Measurements from ENCODE around the gene NLGN3.

NLGN3 gene

GRCh38 chrX:71144651-71145050 lies at the start of gene NLGN3:
Gene NLGN3, plus strand, starts transcription at chrX:71144841. Its CDS starts 2,909 bp downstream, at chrX:71147750.
- no peak for DNase-seq

- DNase-seq: no peak
Measured at GRCh38 chrX:71095033-71095432, 49.6 kb upstream of the NLGN3 start.

GRCh38 chrX:71095555-71095980 lies 49.1 kb upstream of the NLGN3 start, which contains the start of gene FOXO4:
Gene FOXO4, plus strand, starts transcription at chrX:71095851. Its CDS starts 678 bp downstream, at chrX:71096529.
- DNase-seq: peak; percentile 95

- no peak for DNase-seq
Measured at GRCh38 chrX:71095981-71096759, 48.5 kb upstream of the NLGN3 start.

- no peak for DNase-seq
Measured at GRCh38 chrX:71096760-71097032, 47.9 kb upstream of the NLGN3 start.

- peak; percentile 91 for DNase-seq
Measured at GRCh38 chrX:71098302-71098701, 46.3 kb upstream of the NLGN3 start.

GRCh38 chrX:71098951-71099506 lies 45.6 kb upstream of the NLGN3 start:
- DNase-seq: no peak

GRCh38 chrX:71099736-71100135 lies 44.9 kb upstream of the NLGN3 start:
- no peak for DNase-seq

GRCh38 chrX:71100581-71101505 lies 43.8 kb upstream of the NLGN3 start:
- DNase-seq: no peak

- no peak for DNase-seq
Measured at GRCh38 chrX:71102292-71102691, 42.3 kb upstream of the NLGN3 start.

- peak; percentile 79 for DNase-seq
Measured at GRCh38 chrX:71103110-71103983, 41.3 kb upstream of the NLGN3 start.

GRCh38 chrX:71105628-71106027 lies 39.0 kb upstream of the NLGN3 start:
- no peak for DNase-seq

- DNase-seq: peak; percentile 63
Measured at GRCh38 chrX:71106427-71106826, 38.2 kb upstream of the NLGN3 start, which contains the start of gene CXorf65. Gene CXorf65, minus strand, starts transcription at chrX:71106740. Its CDS starts 184 bp downstream, at chrX:71106556.

- no peak for DNase-seq
Measured at GRCh38 chrX:71107245-71107644, 37.4 kb upstream of the NLGN3 start.

- peak; percentile 71 for DNase-seq
Measured at GRCh38 chrX:71107762-71108360, 36.8 kb upstream of the NLGN3 start.

- DNase-seq: no peak
Measured at GRCh38 chrX:71109051-71109450, 35.6 kb upstream of the NLGN3 start.

GRCh38 chrX:71111141-71111843 lies 33.3 kb upstream of the NLGN3 start, which contains the start of gene IL2RG:
Gene IL2RG, minus strand, starts transcription at chrX:71111577. Its CDS starts 38 bp downstream, at chrX:71111539.
- DNase-seq: peak; percentile 90

GRCh38 chrX:71111921-71112431 lies 32.7 kb upstream of the NLGN3 start:
- DNase-seq: peak; percentile 66

GRCh38 chrX:71117358-71117757 lies 27.3 kb upstream of the NLGN3 start:
- DNase-seq: no peak

- peak; percentile 93 for DNase-seq
Measured at GRCh38 chrX:71118032-71118984, 26.3 kb upstream of the NLGN3 start, which contains the start of gene MED12. Gene MED12, plus strand, starts transcription at chrX:71118596. Its CDS starts 159 bp downstream, at chrX:71118755.
